Endothelial cell of umbilical vein (primary cell): ENCODE data around the gene MLIP. TPM values are rescaled to one million over a fixed set of nuclear protein-coding genes. Genes with fewer than 3 reads are reported as not detected.

Source experiments
- BruUV-seq: library from RNA; stranded (reverse); fragments of 400-500 nt; replicated peaks from 2 replicates; lab custom pipeline; 2021; lab: Mats Ljungman, UMichigan
- CTCF ChIA-PET: fragments of 300-600, 350-600 bp; sonication (Branson Sonifier 250); formaldehyde crosslinking; loops from one replicate; lab custom pipeline; 2021; ENCODE audit warnings: antibody characterized with exemption, inconsistent platforms; lab: Charles Lee
- POLR2A ChIA-PET: fragments of 300-600, 350-600 bp; sonication (Branson Sonifier 250); formaldehyde crosslinking; loops from one replicate; lab custom pipeline; 2021; ENCODE audit warnings: antibody characterized with exemption, inconsistent platforms; lab: Charles Lee
- DNase-seq: peaks from one replicate; pipeline ENCODE4 v3.0.0-alpha.2; 2011; ENCODE audit warnings: low read depth, low spot score
- FAIRE-seq: peaks from 2 replicates; lab custom pipeline; 2011; peaks lifted over from hg19 to GRCh38; lab: Jason Lieb, UNC
- H2AFZ ChIP-seq: 2 replicates; pipeline ENCODE4 v1.6.0; 2012; ENCODE audit warnings: low read depth, low read length, control low read depth, inconsistent platforms
- H3K27ac ChIP-seq: 2 replicates; pipeline ENCODE4 v1.5.1; 2011; ENCODE audit warnings: low read depth, mild to moderate bottlenecking, control low read depth, low read length, moderate library complexity; ENCODE audit not compliant: insufficient read depth
- H3K27me3 ChIP-seq, 2 experiments: 2 replicates each; pipeline versions ENCODE4 v1.6.0 to v1.6.1; 2011; ENCODE audit warnings: low read length in 2 of 2, mixed read lengths in 1 of 2; ENCODE audit not compliant: control insufficient read depth in 2 of 2, insufficient read depth in 2 of 2
- H3K36me3 ChIP-seq, 2 experiments: 2 replicates in 1 of 2; 3 replicates in 1 of 2; pipeline ENCODE4 v1.5.1; 2011; ENCODE audit warnings: low read length in 2 of 2, mild to moderate bottlenecking in 1 of 2, moderate library complexity in 1 of 2; ENCODE audit not compliant: control insufficient read depth in 2 of 2, insufficient read depth in 2 of 2; ENCODE audit errors: extremely low read depth in 1 of 2
- H3K4me1 ChIP-seq: 3 replicates; pipeline ENCODE4 v1.5.1; 2011; ENCODE audit warnings: mild to moderate bottlenecking, low read length; ENCODE audit not compliant: control insufficient read depth, insufficient read depth; ENCODE audit errors: extremely low read depth
- H3K4me2 ChIP-seq: 2 replicates; pipeline ENCODE4 v1.6.1; 2011; ENCODE audit warnings: low read length, control low read depth, mixed read lengths; ENCODE audit not compliant: insufficient read depth
- H3K4me3 ChIP-seq, 3 experiments: fragments of 200-600 bp in 1 of 3; sonication (generic), shearing (Covaris generic) in 1 of 3; replicated peaks in 1 of 3; 2 replicates each; pipeline ENCODE4 v1.5.1; 2011 to 2016; ENCODE audit warnings: control low read depth in 3 of 3, low read length in 3 of 3, mild to moderate bottlenecking in 2 of 3, inconsistent platforms in 1 of 3, low read depth in 1 of 3, moderate library complexity in 1 of 3; ENCODE audit not compliant: insufficient read depth in 1 of 3
- H3K79me2 ChIP-seq: 2 replicates; pipeline ENCODE4 v1.6.0; 2012; ENCODE audit warnings: low read length, inconsistent platforms; ENCODE audit not compliant: control insufficient read depth, insufficient read depth
- H3K9ac ChIP-seq: replicated peaks from 2 replicates; pipeline ENCODE3; 2011; ENCODE audit warnings: low read length, control low read depth; ENCODE audit not compliant: insufficient read depth; ENCODE audit errors: extremely low read depth
- H3K9me1 ChIP-seq: replicated peaks from 3 replicates; pipeline ENCODE4 v1.6.0; 2011; ENCODE audit warnings: mild to moderate bottlenecking, low read length; ENCODE audit not compliant: control insufficient read depth, insufficient read depth; ENCODE audit errors: extremely low read depth
- H3K9me3 ChIP-seq: replicated peaks from 2 replicates; pipeline ENCODE4 v1.5.1; 2012; ENCODE audit warnings: low read length, inconsistent platforms; ENCODE audit not compliant: control insufficient read depth, insufficient read depth
- H4K20me1 ChIP-seq: replicated peaks from 2 replicates; pipeline ENCODE3; 2011; ENCODE audit warnings: mild to moderate bottlenecking, low read length; ENCODE audit not compliant: control insufficient read depth, insufficient read depth; ENCODE audit errors: extremely low read depth
- FOS ChIP-seq: IDR thresholded peaks from 2 replicates; pipeline ENCODE4 v1.6.1; 2011; ENCODE audit warnings: mild to moderate bottlenecking, low read length, moderate library complexity, borderline replicate concordance; ENCODE audit not compliant: insufficient read depth
- GATA2 ChIP-seq: IDR thresholded peaks from 2 replicates; pipeline ENCODE4 v1.7.0; 2011; ENCODE audit warnings: low read depth, mild to moderate bottlenecking, moderate library complexity, mixed read lengths, low read length; ENCODE audit not compliant: insufficient read length, insufficient read depth
- dilution Hi-C: fragments of 300-500 bp; cut with MboI; formaldehyde crosslinking; loops from one replicate; pipeline ENCODE4 v1.15.0; 2019; ENCODE audit warnings: low sequenced_read_pairs; ENCODE audit not compliant: extremely low pct_ligation_motif_present
- intact Hi-C: fragments of 100-400 bp; cut with micrococcal nuclease; formaldehyde crosslinking; loops from one replicate; pipeline ENCODE4 v1.10.0; 2022
- polyA plus RNA-seq, 4 experiments: library from polyadenylated mRNA; depleted of rRNA in 3 of 4; stranded (reverse) in 3 of 4; unstranded in 1 of 4; fragments of >200 nt; gene quantifications; 2 replicates each; pipeline versions ENCODE4 v1.2.1 to v1.2.3, GENCODE V29; 2011 to 2012; ENCODE audit warnings: missing spikeins in 1 of 4
- total RNA-seq: library from RNA; stranded (reverse); gene quantifications from 2 replicates; pipeline ENCODE4 v1.2.3, GENCODE V29; 2021
- TF ChIP-seq, protein P1 (sequence below), 2 donors: IDR thresholded peaks; 1 replicate in 1 of 2; 2 replicates in 1 of 2; pipeline ENCODE4 v1.5.1; 2011; ENCODE audit warnings: low read length in 2 of 2, mild to moderate bottlenecking in 2 of 2, moderate library complexity in 2 of 2, control low read depth in 1 of 2, inconsistent platforms in 1 of 2, low read depth in 1 of 2; ENCODE audit not compliant: insufficient read depth in 1 of 2; ENCODE audit errors: extremely low read depth in 1 of 2

Gene MLIP
- total and polyA plus RNA-seq, 2 donors (not counting 3 experiments of a cell fraction or from before 2014, with no cell fraction given): 4.1 to 11.6 TPM

DNA sequence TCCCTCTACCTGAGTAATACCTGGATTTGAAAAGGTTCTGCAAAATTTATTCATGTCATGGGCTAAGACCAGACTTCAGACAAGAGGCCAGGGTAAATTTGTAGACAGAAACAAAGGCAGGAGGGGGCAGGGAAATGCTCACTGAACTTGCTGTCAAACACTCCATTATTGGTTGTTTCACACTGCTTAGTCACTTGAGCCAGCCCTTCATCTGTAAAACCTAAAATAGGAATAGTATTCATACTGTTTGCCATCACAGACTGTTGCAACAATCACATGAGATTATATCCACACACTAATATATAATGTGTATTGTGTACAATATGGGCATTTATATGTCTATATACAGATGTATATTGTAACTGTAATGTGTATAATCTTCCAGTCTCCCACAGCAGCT is 190.5 kb downstream of the MLIP start:
- Histone ChIP-seq H3K79me2 (no peaks in the 10 kb centered on the region), H3K4me3 (no peak overlapping the region), H3K4me1 (no peaks in the 10 kb centered on the region), H2AFZ (peak overlapping the region; percentile 20), H3K9ac (no peak overlapping the region), H4K20me1 (no peaks in the 10 kb centered on the region), H3K9me1 (no peaks in the 10 kb centered on the region), H3K36me3 (no peaks in the 10 kb centered on the region), H3K4me2 (no peak overlapping the region), H3K9me3 (no peaks in the 10 kb centered on the region), H3K27me3 (no peaks in the 10 kb centered on the region), H3K27ac (no peak overlapping the region)
- ChIA-PET CTCF (no interaction called here), POLR2A (no interaction called here)
- BruUV-seq: no TSS peak
- no peak for DNase-seq
- intact Hi-C loops: no loop called here
- no peak for FAIRE-seq
- no peak for TF ChIP-seq GATA2
- dilution Hi-C loops: no loop called here

DNA sequence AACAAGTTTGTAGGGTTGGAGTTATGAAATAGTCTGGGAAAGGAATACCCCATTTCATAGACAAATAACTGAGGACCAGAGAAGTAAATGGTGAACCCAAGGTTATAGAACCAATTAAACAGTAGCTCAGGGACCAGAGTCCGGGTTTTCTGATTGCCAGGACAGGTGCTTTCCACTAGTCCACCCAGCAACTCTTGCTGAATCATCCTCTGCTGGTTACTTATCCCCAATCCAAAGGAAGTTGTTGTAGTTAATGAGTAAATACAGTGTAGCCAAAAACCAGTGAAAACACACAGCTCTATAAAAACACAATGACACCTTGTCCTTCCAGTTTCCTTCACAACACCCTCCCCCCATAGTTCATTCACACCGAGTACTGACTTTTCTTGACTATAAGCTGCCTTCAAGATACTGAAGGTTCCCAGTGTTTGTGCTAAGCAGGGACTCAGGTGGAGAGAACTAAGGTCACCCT is 196.2 kb downstream of the MLIP start:
- Histone ChIP-seq H3K9me1 (no peaks in the 10 kb centered on the region), H3K4me3 (no peak overlapping the region), H3K27ac (no peak overlapping the region), H4K20me1 (no peaks in the 10 kb centered on the region), H3K9ac (no peak overlapping the region), H3K27me3 (no peaks in the 10 kb centered on the region), H3K9me3 (no peaks in the 10 kb centered on the region), H3K4me2 (no peak overlapping the region), H3K79me2 (no peaks in the 10 kb centered on the region), H3K36me3 (no peaks in the 10 kb centered on the region), H3K4me1 (no peaks in the 10 kb centered on the region), H2AFZ (peak overlapping the region; percentile 47)
- intact Hi-C loops: no loop called here
- DNase-seq: no peak
- FAIRE-seq: peak; percentile 53
- no TSS peak for BruUV-seq
- TF ChIP-seq, protein P1, sequence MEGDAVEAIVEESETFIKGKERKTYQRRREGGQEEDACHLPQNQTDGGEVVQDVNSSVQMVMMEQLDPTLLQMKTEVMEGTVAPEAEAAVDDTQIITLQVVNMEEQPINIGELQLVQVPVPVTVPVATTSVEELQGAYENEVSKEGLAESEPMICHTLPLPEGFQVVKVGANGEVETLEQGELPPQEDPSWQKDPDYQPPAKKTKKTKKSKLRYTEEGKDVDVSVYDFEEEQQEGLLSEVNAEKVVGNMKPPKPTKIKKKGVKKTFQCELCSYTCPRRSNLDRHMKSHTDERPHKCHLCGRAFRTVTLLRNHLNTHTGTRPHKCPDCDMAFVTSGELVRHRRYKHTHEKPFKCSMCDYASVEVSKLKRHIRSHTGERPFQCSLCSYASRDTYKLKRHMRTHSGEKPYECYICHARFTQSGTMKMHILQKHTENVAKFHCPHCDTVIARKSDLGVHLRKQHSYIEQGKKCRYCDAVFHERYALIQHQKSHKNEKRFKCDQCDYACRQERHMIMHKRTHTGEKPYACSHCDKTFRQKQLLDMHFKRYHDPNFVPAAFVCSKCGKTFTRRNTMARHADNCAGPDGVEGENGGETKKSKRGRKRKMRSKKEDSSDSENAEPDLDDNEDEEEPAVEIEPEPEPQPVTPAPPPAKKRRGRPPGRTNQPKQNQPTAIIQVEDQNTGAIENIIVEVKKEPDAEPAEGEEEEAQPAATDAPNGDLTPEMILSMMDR (IDR thresholded peaks at IDR 0.05; ENCODE audit: extremely low read depth in 1 of 2, insufficient read depth in 1 of 2, low read depth in 1 of 2, low read length in 2 of 2): no peak
- TF ChIP-seq FOS: peak; percentile 11
- dilution Hi-C loops: no loop called here
- ChIA-PET CTCF (no interaction called here), POLR2A (no interaction called here)
